DOHH2 (cell line): ENCODE measurements around the gene KCNJ11.

Experiments
- EZH2phosphoT487 ChIP-seq: fragments of 200-600 bp; sonication (generic); IDR thresholded peaks from 2 replicates; pipeline ENCODE4 v1.6.1; 2017; ENCODE audit warnings: borderline replicate concordance, mild to moderate bottlenecking, antibody characterized with exemption, low read length, moderate library complexity, mixed read lengths
- TF ChIP-seq, protein P1 (sequence below): fragments of 200-600 bp; sonication (generic); IDR thresholded peaks from one replicate; pipeline ENCODE4 v1.5.1; 2014; ENCODE audit warnings: antibody characterized with exemption, mild to moderate bottlenecking, low read depth, low read length; ENCODE audit not compliant: poor library complexity, severe bottlenecking

DNA sequence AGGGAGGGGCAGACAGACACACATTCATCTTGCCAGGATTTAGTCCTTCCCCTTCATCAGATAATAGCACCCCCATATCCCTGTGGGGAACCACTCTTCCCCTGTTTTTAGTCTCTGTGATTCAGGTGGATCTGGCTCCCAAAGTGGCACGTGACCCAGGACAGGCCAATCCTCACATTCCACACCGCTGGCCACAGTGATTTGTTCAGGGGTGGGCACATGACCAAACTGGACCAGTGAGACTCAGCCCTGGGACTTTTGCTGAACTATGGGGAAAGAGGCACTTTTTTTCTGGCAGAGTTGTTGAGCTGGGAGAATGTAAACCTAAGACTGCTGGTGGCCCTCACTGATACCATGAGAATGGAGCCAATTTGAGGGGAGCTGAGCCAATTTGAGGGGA is 19.1 kb upstream of the KCNJ11 start:
- TF ChIP-seq, protein P1, sequence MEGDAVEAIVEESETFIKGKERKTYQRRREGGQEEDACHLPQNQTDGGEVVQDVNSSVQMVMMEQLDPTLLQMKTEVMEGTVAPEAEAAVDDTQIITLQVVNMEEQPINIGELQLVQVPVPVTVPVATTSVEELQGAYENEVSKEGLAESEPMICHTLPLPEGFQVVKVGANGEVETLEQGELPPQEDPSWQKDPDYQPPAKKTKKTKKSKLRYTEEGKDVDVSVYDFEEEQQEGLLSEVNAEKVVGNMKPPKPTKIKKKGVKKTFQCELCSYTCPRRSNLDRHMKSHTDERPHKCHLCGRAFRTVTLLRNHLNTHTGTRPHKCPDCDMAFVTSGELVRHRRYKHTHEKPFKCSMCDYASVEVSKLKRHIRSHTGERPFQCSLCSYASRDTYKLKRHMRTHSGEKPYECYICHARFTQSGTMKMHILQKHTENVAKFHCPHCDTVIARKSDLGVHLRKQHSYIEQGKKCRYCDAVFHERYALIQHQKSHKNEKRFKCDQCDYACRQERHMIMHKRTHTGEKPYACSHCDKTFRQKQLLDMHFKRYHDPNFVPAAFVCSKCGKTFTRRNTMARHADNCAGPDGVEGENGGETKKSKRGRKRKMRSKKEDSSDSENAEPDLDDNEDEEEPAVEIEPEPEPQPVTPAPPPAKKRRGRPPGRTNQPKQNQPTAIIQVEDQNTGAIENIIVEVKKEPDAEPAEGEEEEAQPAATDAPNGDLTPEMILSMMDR = no peak
- TF ChIP-seq EZH2phosphoT487 = no peak
